NCI-H526 (cell line): ENCODE measurements around the gene RTP2.
A peak's percentile ranks its signal among the peaks of the same experiment; 100 is the strongest.

Experiments used
- DNase-seq, 2 experiments: peaks; one replicate each; lab custom pipeline; 2025; lab: John Stamatoyannopoulos, UW

Gene RTP2

GRCh38 chr3:187738331-187739093, 36.2 kb upstream of the RTP2 start:
- peak; percentile 73 to 90 for DNase-seq

GRCh38 chr3:187738071-187738330, 35.6 kb upstream of the RTP2 start:
- DNase-seq = no peak

GRCh38 chr3:187737368-187738070, 35.2 kb upstream of the RTP2 start:
- DNase-seq = peak in 1 of 2 experiments; percentile 66

DNA sequence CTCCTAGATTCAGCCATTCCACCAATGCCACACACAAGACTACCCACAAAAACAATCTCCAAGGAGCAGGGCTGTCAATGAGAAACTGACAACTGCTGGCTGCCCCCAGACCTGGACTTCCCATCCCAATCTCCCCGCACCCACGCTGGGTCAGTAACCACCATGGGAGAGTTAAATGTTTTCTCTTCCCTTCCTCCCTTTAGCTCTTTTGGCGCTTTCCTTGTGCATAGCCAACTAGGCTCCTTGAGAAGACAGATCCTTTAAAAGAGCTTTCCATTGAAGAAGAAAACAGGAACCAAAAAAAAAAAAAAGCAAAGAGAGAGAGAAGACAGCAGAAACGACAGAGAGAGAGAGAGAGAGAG, 34.6 kb upstream of the RTP2 start:
- DNase-seq = no peak

GRCh38 chr3:187736418-187736871, 34.1 kb upstream of the RTP2 start:
- DNase-seq = no peak

DNA sequence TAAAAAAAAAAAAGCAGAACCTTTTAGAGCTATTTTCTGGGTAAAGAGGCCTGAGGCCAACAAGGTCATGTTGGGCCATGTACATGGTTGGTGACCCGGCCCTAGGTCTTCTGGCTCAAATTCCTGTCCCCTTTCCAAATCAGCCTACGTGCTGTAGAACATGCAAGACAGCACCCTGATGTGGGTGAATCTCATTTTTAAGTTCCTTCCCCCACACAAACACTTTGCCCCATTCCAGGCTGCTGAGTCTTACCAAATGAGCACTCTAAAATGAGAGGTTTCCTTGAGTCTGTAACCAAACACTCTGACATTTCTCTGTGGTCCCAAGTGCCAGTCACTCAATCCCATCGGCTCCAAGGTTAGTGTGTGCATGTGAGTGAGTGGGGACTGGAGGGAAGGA, 33.5 kb upstream of the RTP2 start:
- DNase-seq = no peak

DNA sequence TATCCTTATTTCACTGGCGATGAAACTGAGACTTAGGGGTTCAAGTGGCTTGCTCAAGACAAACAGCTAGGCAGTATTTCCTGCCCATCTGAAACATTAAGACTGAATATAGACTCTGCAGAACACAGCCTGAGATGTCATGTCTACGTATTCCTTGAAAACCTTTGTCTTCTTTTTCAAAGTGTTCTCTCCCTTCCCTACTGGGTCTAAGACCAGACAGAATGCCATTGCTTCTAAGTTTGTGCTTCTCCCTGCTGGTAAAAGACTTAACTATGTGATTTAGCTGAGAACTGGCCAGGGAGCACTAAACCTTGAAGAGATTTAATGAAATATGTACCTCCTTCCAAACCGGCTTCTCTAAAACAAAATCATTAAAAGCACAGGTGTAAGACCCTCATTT, 33.0 kb upstream of the RTP2 start:
- no peak for DNase-seq

DNA sequence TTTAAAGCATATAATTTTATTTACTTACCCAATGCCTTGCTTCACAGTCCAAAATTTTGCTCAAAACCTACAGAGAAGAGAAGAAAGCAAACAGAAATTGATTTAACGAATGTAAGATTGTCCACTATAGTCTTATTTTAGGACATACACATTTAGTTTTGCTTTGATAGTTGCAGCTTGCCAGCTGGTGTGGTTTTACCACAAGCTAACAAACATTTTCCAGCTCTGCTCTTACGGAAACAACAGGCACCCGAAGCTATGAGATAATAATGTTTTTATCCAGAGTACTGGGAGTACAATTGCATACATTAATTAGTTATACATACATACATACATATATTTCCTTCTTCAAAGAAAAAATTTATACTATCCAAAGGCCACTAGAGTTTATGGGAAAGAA, 32.5 kb upstream of the RTP2 start:
- DNase-seq = no peak

GRCh38 chr3:187733371-187733770, 31.0 kb upstream of the RTP2 start:
- DNase-seq = no peak

DNA sequence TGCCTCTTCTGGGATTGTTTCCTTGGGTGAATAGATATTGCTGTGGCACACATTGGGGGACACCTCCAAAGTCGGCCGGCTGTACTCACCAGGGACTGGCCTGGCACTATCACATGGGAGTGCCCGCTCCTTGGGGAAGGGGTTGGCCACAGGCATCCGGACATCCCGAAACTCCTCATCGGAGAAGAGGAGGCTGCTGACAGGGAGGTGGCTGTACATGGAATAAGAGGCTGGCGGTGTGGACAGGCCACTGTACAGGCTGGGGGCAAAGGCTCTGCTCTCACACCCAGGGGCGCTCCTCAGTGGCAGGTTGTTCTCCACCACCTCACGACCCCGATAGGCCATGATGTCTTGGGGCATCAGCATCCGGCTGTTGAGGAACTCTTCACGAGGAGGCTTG, 27.2 kb upstream of the RTP2 start:
- DNase-seq = no peak

- DNase-seq = no peak
These were observed 26.7 kb upstream of the RTP2 start for GRCh38 chr3:187728940-187729583.

- DNase-seq = no peak
These were observed 25.9 kb upstream of the RTP2 start for GRCh38 chr3:187728248-187728647.

GRCh38 chr3:187726564-187726963, 24.2 kb upstream of the RTP2 start:
- DNase-seq = no peak

DNA sequence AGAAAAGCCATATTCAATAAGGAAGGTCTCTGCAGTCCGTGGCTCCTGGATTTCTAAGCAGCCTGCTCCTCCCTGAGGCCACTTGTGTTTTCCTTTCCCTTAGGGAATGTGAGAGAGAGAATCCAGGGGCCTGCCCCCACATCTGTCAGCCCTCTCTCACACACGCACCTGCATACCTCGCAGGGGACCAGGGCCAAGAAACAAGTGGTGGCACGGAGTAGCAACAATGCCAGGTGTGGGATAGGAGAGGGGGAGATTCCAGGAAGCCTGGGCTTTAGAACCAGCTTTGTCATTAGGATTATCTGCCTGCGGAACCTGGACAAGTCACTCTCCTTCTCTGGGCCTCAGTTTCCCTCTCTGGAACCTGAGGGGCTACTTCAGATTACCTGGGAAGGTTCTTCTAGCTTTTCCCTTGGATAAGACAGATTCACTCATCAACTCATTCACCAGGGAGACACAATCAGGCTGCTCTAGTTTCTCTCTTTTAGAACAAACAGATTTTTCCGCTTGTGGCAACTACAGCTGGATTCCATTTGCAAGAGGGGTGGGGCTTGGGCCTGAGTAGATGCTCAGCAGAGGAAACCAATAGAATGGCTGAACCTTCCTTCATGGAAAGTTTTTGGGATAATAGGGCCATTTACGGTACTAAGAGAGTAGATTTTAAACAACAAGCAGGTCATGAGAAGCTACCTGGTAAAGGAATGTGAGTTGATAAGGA, 23.5 kb upstream of the RTP2 start:
- no peak for DNase-seq

GRCh38 chr3:187725224-187725623, 22.9 kb upstream of the RTP2 start:
- no peak for DNase-seq

DNA sequence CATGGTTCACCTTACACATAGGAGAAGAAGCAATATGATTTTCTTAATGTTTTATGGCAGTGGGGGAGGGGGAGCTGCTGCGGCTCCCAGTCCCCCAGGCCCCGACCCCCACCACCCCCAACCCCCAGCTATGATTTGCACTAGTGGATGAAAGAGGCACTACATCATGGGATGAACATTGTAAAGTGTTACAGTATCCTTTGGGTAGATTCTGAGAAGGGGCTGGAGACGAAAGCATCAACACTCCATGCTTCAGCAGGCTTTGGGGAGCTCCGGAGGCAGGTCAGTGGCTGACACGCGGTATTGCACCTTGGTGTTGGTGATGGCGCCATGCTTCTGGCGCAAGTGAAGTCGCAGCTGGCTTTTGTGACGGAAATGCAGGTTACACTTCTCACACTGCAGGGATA, 19.9 kb upstream of the RTP2 start:
- DNase-seq = no peak

GRCh38 chr3:187721055-187721454, 18.7 kb upstream of the RTP2 start:
- no peak for DNase-seq

DNA sequence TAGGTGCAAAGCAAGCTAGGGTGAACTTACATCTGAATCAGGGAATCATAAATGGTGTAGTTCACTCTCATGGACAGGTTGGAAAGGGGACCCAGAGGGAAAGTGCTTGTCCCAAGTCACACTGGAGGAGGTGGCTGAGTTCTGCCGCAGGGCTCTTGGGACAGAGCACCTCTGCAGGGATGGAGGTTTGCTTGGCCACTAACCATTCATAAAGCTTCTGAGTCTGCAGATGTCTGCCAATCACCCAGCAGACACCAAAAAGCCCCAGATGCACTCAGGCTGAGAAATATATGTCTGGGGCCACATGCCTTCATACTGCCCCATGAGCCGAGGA, 17.9 kb upstream of the RTP2 start:
- no peak for DNase-seq

- no peak for DNase-seq
These were observed 17.4 kb upstream of the RTP2 start for GRCh38 chr3:187719628-187720336.

GRCh38 chr3:187718802-187719201, 16.4 kb upstream of the RTP2 start:
- no peak for DNase-seq

DNA sequence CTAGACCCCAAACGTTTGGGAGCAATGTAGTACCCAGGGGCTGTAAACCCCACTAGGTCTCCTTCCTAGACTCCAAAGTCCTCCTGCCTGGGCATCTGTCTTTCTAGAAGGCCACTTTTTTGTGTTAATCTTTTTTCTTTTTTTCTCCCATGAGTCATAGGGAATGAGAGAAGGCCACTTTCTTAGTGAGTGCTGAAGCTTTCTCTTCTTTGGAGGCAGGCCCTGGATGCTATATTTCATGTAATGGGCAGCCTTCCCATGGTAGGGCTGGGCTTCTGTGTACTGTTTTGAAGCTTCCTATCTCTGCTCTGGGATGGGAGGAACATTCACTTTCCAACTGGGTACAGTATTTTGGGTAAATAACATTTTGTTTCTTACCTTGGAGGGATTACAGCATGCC, 15.2 kb upstream of the RTP2 start:
- DNase-seq = no peak

- DNase-seq = peak; percentile 54 to 80
These were observed 12.1 kb upstream of the RTP2 start for GRCh38 chr3:187714404-187714979.
